PFSK-1 (cell line): ENCODE measurements around the gene EFCAB6.

Experiments
- FOXP2 ChIP-seq: optimal IDR thresholded peaks from 2 replicates; pipeline ENCODE3; 2011; ENCODE audit warnings: borderline replicate concordance, control low read depth, inconsistent platforms; ENCODE audit not compliant: insufficient read depth; ENCODE audit errors: extremely low read length, extremely low read depth
- POLR2AphosphoS5 ChIP-seq: IDR thresholded peaks from 2 replicates; pipeline ENCODE4 v1.6.1; 2012; ENCODE audit warnings: low read depth, mild to moderate bottlenecking, control low read depth, low read length, moderate library complexity
- SIN3A ChIP-seq: IDR thresholded peaks from 2 replicates; pipeline ENCODE4 v1.6.1; 2012; ENCODE audit warnings: mild to moderate bottlenecking, low read length, moderate library complexity, borderline replicate concordance; ENCODE audit not compliant: insufficient read depth
- TAF1 ChIP-seq: IDR thresholded peaks from 2 replicates; pipeline ENCODE4 v1.6.1; 2012; ENCODE audit warnings: low read length, control low read depth, borderline replicate concordance; ENCODE audit not compliant: insufficient read depth
- TF ChIP-seq, protein P1 (sequence below), 2 experiments: IDR thresholded peaks; 2 replicates each; pipeline versions ENCODE4 v1.6.1 to v1.8.0; 2011 to 2012; ENCODE audit warnings: low read depth in 2 of 2, low read length in 2 of 2, control low read depth in 1 of 2, inconsistent platforms in 1 of 2, mild to moderate bottlenecking in 1 of 2, moderate library complexity in 1 of 2; ENCODE audit not compliant: insufficient read depth in 1 of 2

EFCAB6 gene

GRCh38 chr22:43509337-43509736 lies 302.8 kb downstream of the EFCAB6 start:
- TF ChIP-seq, protein P1, sequence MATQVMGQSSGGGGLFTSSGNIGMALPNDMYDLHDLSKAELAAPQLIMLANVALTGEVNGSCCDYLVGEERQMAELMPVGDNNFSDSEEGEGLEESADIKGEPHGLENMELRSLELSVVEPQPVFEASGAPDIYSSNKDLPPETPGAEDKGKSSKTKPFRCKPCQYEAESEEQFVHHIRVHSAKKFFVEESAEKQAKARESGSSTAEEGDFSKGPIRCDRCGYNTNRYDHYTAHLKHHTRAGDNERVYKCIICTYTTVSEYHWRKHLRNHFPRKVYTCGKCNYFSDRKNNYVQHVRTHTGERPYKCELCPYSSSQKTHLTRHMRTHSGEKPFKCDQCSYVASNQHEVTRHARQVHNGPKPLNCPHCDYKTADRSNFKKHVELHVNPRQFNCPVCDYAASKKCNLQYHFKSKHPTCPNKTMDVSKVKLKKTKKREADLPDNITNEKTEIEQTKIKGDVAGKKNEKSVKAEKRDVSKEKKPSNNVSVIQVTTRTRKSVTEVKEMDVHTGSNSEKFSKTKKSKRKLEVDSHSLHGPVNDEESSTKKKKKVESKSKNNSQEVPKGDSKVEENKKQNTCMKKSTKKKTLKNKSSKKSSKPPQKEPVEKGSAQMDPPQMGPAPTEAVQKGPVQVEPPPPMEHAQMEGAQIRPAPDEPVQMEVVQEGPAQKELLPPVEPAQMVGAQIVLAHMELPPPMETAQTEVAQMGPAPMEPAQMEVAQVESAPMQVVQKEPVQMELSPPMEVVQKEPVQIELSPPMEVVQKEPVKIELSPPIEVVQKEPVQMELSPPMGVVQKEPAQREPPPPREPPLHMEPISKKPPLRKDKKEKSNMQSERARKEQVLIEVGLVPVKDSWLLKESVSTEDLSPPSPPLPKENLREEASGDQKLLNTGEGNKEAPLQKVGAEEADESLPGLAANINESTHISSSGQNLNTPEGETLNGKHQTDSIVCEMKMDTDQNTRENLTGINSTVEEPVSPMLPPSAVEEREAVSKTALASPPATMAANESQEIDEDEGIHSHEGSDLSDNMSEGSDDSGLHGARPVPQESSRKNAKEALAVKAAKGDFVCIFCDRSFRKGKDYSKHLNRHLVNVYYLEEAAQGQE (IDR thresholded peaks at IDR 0.05; ENCODE audit: insufficient read depth in 1 of 2, low read depth in 2 of 2, low read length in 2 of 2), result no peak
- no peak for TF ChIP-seq POLR2AphosphoS5
- TF ChIP-seq FOXP2, result no peak
- TF ChIP-seq SIN3A, result no peak
- TF ChIP-seq TAF1, result no peak

GRCh38 chr22:43508489-43508888 lies 303.6 kb downstream of the EFCAB6 start:
- TF ChIP-seq TAF1 (no peak), FOXP2 (no peak), POLR2AphosphoS5 (no peak), SIN3A (no peak)
- TF ChIP-seq, protein P1 (IDR thresholded peaks at IDR 0.05; ENCODE audit: insufficient read depth in 1 of 2, low read depth in 2 of 2, low read length in 2 of 2), result no peak

DNA sequence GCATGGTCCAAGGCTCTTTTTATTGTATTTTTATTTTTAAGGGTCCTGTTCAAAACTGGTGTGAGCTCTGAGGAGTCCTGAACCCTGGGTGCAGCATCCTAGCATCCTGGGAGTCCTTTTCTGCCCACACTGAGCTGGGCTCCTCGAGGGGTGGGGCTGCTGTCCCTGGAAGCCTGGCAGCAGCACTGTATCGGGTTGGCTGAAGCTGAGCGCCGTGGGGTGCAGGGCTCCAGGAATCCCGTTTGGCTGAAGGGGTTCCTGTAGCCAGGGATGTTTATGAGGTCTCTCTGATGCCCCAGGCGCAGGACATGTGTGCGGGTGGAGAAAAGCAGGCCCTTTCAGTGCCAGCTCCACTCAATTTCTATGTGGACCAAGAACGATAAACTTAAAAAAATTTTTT lies 304.9 kb downstream of the EFCAB6 start:
- no peak for TF ChIP-seq POLR2AphosphoS5
- no peak for TF ChIP-seq FOXP2
- TF ChIP-seq, protein P1 (IDR thresholded peaks at IDR 0.05; ENCODE audit: insufficient read depth in 1 of 2, low read depth in 2 of 2, low read length in 2 of 2), result no peak
- no peak for TF ChIP-seq TAF1
- no peak for TF ChIP-seq SIN3A

- TF ChIP-seq FOXP2 (no peak), TAF1 (no peak), POLR2AphosphoS5 (no peak), SIN3A (no peak)
- TF ChIP-seq, protein P1 (IDR thresholded peaks at IDR 0.05; ENCODE audit: insufficient read depth in 1 of 2, low read depth in 2 of 2, low read length in 2 of 2), result no peak
Measured at GRCh38 chr22:43506487-43506886, 305.6 kb downstream of the EFCAB6 start.

- TF ChIP-seq FOXP2 (no peak), TAF1 (no peak), POLR2AphosphoS5 (no peak), SIN3A (no peak)
- TF ChIP-seq, protein P1 (IDR thresholded peaks at IDR 0.05; ENCODE audit: insufficient read depth in 1 of 2, low read depth in 2 of 2, low read length in 2 of 2), result no peak
Measured at GRCh38 chr22:43505896-43506295, 306.2 kb downstream of the EFCAB6 start.
